GM19397 (cell line): Measurements from ENCODE around the gene SGMS1.
A peak's percentile ranks its signal among the peaks of the same experiment; 100 is the strongest.

Source experiments
- ATAC-seq: cut with Tn5 transposase; IDR thresholded peaks from one replicate; pipeline ENCODE4 v1.9.1; 2021; ENCODE audit warnings: mild to moderate bottlenecking, moderate library complexity; ENCODE audit not compliant: unreplicated experiment

Gene SGMS1

GRCh38 chr10:50636618-50637579 lies 13.1 kb upstream of the SGMS1 start:
- ATAC-seq: no peak

GRCh38 chr10:50635286-50635685 lies 11.5 kb upstream of the SGMS1 start:
- no peak for ATAC-seq

- no peak for ATAC-seq
Observed at GRCh38 chr10:50634479-50634878, 10.7 kb upstream of the SGMS1 start.

- no peak for ATAC-seq
Observed at GRCh38 chr10:50631052-50631451, 7.3 kb upstream of the SGMS1 start.

- ATAC-seq: no peak
Observed at GRCh38 chr10:50629495-50630122, 5.9 kb upstream of the SGMS1 start.

GRCh38 chr10:50627896-50628295 lies 4.1 kb upstream of the SGMS1 start:
- no peak for ATAC-seq

- ATAC-seq: no peak
Observed at GRCh38 chr10:50627443-50627842, 3.7 kb upstream of the SGMS1 start.

GRCh38 chr10:50625649-50626132 lies 1.9 kb upstream of the SGMS1 start:
- ATAC-seq: no peak

- ATAC-seq: peak; percentile 53
Observed at GRCh38 chr10:50624866-50625501, 1.2 kb upstream of the SGMS1 start.

- ATAC-seq: peak; percentile 51
Observed at GRCh38 chr10:50624413-50624865, 683 bp upstream of the SGMS1 start.

- peak; percentile 12 for ATAC-seq
Observed at GRCh38 chr10:50622706-50623662, 772 bp downstream of the SGMS1 start.

- peak; percentile 20 for ATAC-seq
Observed at GRCh38 chr10:50621968-50622705, 1.6 kb downstream of the SGMS1 start.

GRCh38 chr10:50620899-50621298 lies 2.9 kb downstream of the SGMS1 start:
- no peak for ATAC-seq

- ATAC-seq: no peak
Observed at GRCh38 chr10:50619882-50620281, 3.9 kb downstream of the SGMS1 start.

- ATAC-seq: no peak
Observed at GRCh38 chr10:50619166-50619565, 4.6 kb downstream of the SGMS1 start.

GRCh38 chr10:50618624-50619023 lies 5.1 kb downstream of the SGMS1 start:
- no peak for ATAC-seq

- ATAC-seq: no peak
Observed at GRCh38 chr10:50615658-50616057, 8.1 kb downstream of the SGMS1 start.

- ATAC-seq: peak; percentile 34
Observed at GRCh38 chr10:50614444-50615137, 9.2 kb downstream of the SGMS1 start.
